K562 (cell line): ENCODE results near the gene CDC42EP3. TPM values are rescaled to one million over a fixed set of nuclear protein-coding genes. Genes with fewer than 3 reads are reported as not detected.
A peak's percentile ranks its signal among the peaks of the same experiment; 100 is the strongest.

ENCODE experiments used
- DEAF1 ChIP-seq: fragments of 450-650 bp; formaldehyde crosslinking; IDR thresholded peaks from 2 replicates; pipeline ENCODE4 v1.4.0; 2020; ENCODE audit warnings: mild to moderate bottlenecking, moderate library complexity
- EP400 ChIP-seq: fragments of 450-650 bp; IDR thresholded peaks from 2 replicates; pipeline ENCODE4 v1.6.1; 2017; ENCODE audit warnings: antibody characterized with exemption, mild to moderate bottlenecking, moderate library complexity
- GABPB1 ChIP-seq: sonication (generic); formaldehyde crosslinking; IDR thresholded peaks from 2 replicates; pipeline ENCODE4 v1.8.0; 2022; ENCODE audit warnings: mild to moderate bottlenecking, missing genetic modification reagents
- HNRNPLL ChIP-seq: fragments of 200-400 bp; formaldehyde crosslinking; IDR thresholded peaks from 2 replicates; pipeline ENCODE4 v1.6.1; 2017; ENCODE audit warnings: low read length, low read depth, mild to moderate bottlenecking; ENCODE audit not compliant: poor library complexity, severe bottlenecking
- IRF1 ChIP-seq: sonication (generic); formaldehyde crosslinking; IDR thresholded peaks from 2 replicates; pipeline ENCODE4 v1.8.0; 2022; ENCODE audit warnings: missing genetic modification reagents, mild to moderate bottlenecking, borderline replicate concordance
- NCOR1 ChIP-seq: fragments of 450-650 bp; IDR thresholded peaks from 2 replicates; pipeline ENCODE4 v1.6.1; 2016; ENCODE audit warnings: mild to moderate bottlenecking, moderate library complexity
- NFATC3 ChIP-seq: fragments of 450-650 bp; IDR thresholded peaks from 2 replicates; pipeline ENCODE4 v1.6.1; 2017; ENCODE audit warnings: mild to moderate bottlenecking
- PCBP1 ChIP-seq: fragments of 200-400 bp; formaldehyde crosslinking; IDR thresholded peaks from 2 replicates; pipeline ENCODE4 v1.6.1; 2018; ENCODE audit warnings: mild to moderate bottlenecking, low read depth, low read length; ENCODE audit not compliant: poor library complexity, severe bottlenecking
- POLR2AphosphoS5 ChIP-seq: IDR thresholded peaks from 2 replicates; pipeline ENCODE4 v1.6.1; 2011; ENCODE audit warnings: mild to moderate bottlenecking, low read depth, low read length, moderate library complexity; ENCODE audit not compliant: control insufficient read depth, insufficient read depth
- RBFOX2 ChIP-seq: fragments of 200-400 bp; formaldehyde crosslinking; IDR thresholded peaks from 2 replicates; pipeline ENCODE4 v1.6.1; 2017; ENCODE audit warnings: low read depth, mild to moderate bottlenecking, low read length, moderate library complexity
- RBM22 ChIP-seq: fragments of 200-400 bp; formaldehyde crosslinking; IDR thresholded peaks from 2 replicates; pipeline ENCODE4 v1.6.1; 2018; ENCODE audit warnings: low read length, low read depth; ENCODE audit not compliant: poor library complexity, severe bottlenecking
- SMAD2 ChIP-seq: fragments of 150-350 bp; IDR thresholded peaks from 2 replicates; pipeline ENCODE4 v1.6.1; 2014; ENCODE audit warnings: low read depth, mild to moderate bottlenecking, low read length
- STAG1 ChIP-seq: sonication (generic); formaldehyde crosslinking; IDR thresholded peaks from 2 replicates; pipeline ENCODE4 v1.5.0; 2020; ENCODE audit warnings: missing genetic modification reagents, borderline replicate concordance
- TCF3 ChIP-seq: sonication (generic); formaldehyde crosslinking; IDR thresholded peaks from 2 replicates; pipeline ENCODE4 v1.4.0; 2020; ENCODE audit warnings: mild to moderate bottlenecking, missing genetic modification reagents
- TFAP4 ChIP-seq: sonication (generic); formaldehyde crosslinking; IDR thresholded peaks from 2 replicates; pipeline ENCODE4 v1.8.0; 2022; ENCODE audit warnings: missing genetic modification reagents, mild to moderate bottlenecking, moderate library complexity, borderline replicate concordance
- ZNF212 ChIP-seq: fragments of 450-650 bp; formaldehyde crosslinking; IDR thresholded peaks from 2 replicates; pipeline ENCODE4 v1.4.0; 2020; ENCODE audit warnings: mild to moderate bottlenecking
- ZNF518B ChIP-seq: fragments of 250-450 bp; sonication (Bioruptor Pico); IDR thresholded peaks from 2 replicates; pipeline ENCODE4 v1.5.0; 2021; ENCODE audit warnings: mild to moderate bottlenecking, moderate library complexity
- polyA plus RNA-seq, 8 experiments: library from polyadenylated mRNA; depleted of rRNA in 4 of 8; stranded (reverse) in 5 of 8; unstranded in 3 of 8; fragments of >200 nt; fragmentation: Nextera tagmentation in 2 of 8; fragmentation: Illumina TruSeq in 1 of 8; extraction: Ambion mirVana in 2 of 8; extraction: Trizol in 1 of 8; gene quantifications; 2 replicates each; pipeline versions ENCODE4 v1.2.1 to v1.2.3, GENCODE V29; 2011 to 2014; ENCODE audit warnings: inconsistent platforms in 1 of 8, missing spikeins in 1 of 8
- total RNA-seq, 7 experiments: library from RNA; depleted of rRNA in 6 of 7; stranded (reverse); fragments of >200 nt in 6 of 7; fragmentation: Illumina TruSeq in 2 of 7; extraction: Trizol in 2 of 7; gene quantifications; 2 replicates each; pipeline versions ENCODE4 v1.2.1 to v1.2.3, GENCODE V29; 2011 to 2021; ENCODE audit warnings: low replicate concordance in 1 of 7
- TF ChIP-seq, protein P1 (sequence below): fragments of 450-650 bp; formaldehyde crosslinking; IDR thresholded peaks from 2 replicates; pipeline ENCODE4 v1.4.0; 2020; ENCODE audit warnings: mild to moderate bottlenecking, moderate library complexity

CDC42EP3 gene
- total and polyA plus RNA-seq, 9 of the 15 experiments (the other 6 are each of a cell fraction or from before 2014, with no cell fraction given), result 0.72 to 6.4 (median 2.0) TPM

GRCh38 chr2:37672104-37672869 lies 845 bp upstream of the CDC42EP3 start (continued):
- TF ChIP-seq TFAP4 (peak; percentile 25; the same call in 1 of the 2 replicates), NFATC3 (no peak), POLR2AphosphoS5 (no peak), ZNF212 (CRISPR knock-in tag) (no peak), DEAF1 (CRISPR knock-in tag) (no peak), STAG1 (CRISPR knock-in tag) (no peak), RBFOX2 (peak; percentile 72), TCF3 (no peak), ZNF518B (CRISPR knock-in tag) (no peak), PCBP1 (no peak), GABPB1 (CRISPR knock-in tag) (0 out of 2 replicates have a peak, but pooled peaks have one; percentile 30), HNRNPLL (peak; percentile 91), SMAD2 (no peak), NCOR1 (0 out of 2 replicates have a peak, but pooled peaks have one; percentile 7), RBM22 (peak; percentile 27), EP400 (no peak), IRF1 (CRISPR knock-in tag) (no peak)
- TF ChIP-seq, protein P1, sequence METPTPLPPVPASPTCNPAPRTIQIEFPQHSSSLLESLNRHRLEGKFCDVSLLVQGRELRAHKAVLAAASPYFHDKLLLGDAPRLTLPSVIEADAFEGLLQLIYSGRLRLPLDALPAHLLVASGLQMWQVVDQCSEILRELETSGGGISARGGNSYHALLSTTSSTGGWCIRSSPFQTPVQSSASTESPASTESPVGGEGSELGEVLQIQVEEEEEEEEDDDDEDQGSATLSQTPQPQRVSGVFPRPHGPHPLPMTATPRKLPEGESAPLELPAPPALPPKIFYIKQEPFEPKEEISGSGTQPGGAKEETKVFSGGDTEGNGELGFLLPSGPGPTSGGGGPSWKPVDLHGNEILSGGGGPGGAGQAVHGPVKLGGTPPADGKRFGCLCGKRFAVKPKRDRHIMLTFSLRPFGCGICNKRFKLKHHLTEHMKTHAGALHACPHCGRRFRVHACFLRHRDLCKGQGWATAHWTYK (CRISPR knock-in tag), result 0 out of 2 replicates have a peak, but pooled peaks have one; percentile 17
